K562 (cell line): ENCODE data around the gene TTC23L. TPM values are rescaled to one million over a fixed set of nuclear protein-coding genes. Genes with fewer than 3 reads are reported as not detected.

ENCODE experiments used
- ADNP ChIP-seq: fragments of 200-800 bp; sonication (Bioruptor generic); IDR thresholded peaks from 2 replicates; pipeline ENCODE4 v1.6.1; 2016; ENCODE audit warnings: missing genetic modification characterization, missing compliant biosample characterization
- ARHGAP35 ChIP-seq: fragments of 450-650 bp; IDR thresholded peaks from 2 replicates; pipeline ENCODE4 v1.6.1; 2018; ENCODE audit not compliant: partially characterized antibody
- ATF3 ChIP-seq, 2 experiments: fragments of 450-650 bp in 1 of 2; sonication (generic) in 1 of 2; formaldehyde crosslinking in 1 of 2; IDR thresholded peaks in 1 of 2; conservative IDR thresholded peaks in 1 of 2; 2 replicates each; pipeline versions ENCODE4 v1.6.1 to v1.8.1; 2016 to 2023; ENCODE audit warnings: mild to moderate bottlenecking in 2 of 2, moderate library complexity in 2 of 2, inconsistent platforms in 1 of 2, missing genetic modification reagents in 1 of 2
- ATF4 ChIP-seq: fragments of 450-650 bp; formaldehyde crosslinking; IDR thresholded peaks from 2 replicates; pipeline ENCODE4 v1.4.0; 2022; ENCODE audit warnings: mild to moderate bottlenecking, moderate library complexity
- DMBX1 ChIP-seq: fragments of 250-450 bp; sonication (Bioruptor Pico); IDR thresholded peaks from 2 replicates; pipeline ENCODE4 v1.8.0; 2022; ENCODE audit warnings: inconsistent platforms, mild to moderate bottlenecking, moderate library complexity, borderline replicate concordance
- EGR1 ChIP-seq: fragments of 450-650 bp; conservative IDR thresholded peaks from 2 replicates; pipeline ENCODE4 v1.6.1; 2017; ENCODE audit warnings: mild to moderate bottlenecking
- ETV1 ChIP-seq: fragments of 450-650 bp; conservative IDR thresholded peaks from 2 replicates; pipeline ENCODE4 v1.6.1; 2016; ENCODE audit warnings: missing genetic modification characterization, control low read depth, low read depth, missing compliant biosample characterization
- FOXJ2 ChIP-seq: fragments of 200-800 bp; sonication (Bioruptor generic); IDR thresholded peaks from 2 replicates; pipeline ENCODE4 v1.6.1; 2016; ENCODE audit warnings: missing genetic modification characterization, missing compliant biosample characterization
- HMGN3 ChIP-seq: IDR thresholded peaks from 2 replicates; pipeline ENCODE4 v1.6.1; 2011; ENCODE audit warnings: borderline replicate concordance, low read depth, mild to moderate bottlenecking, mixed read lengths, low read length; ENCODE audit not compliant: insufficient read length; ENCODE audit errors: extremely low read depth
- IRF1 ChIP-seq: sonication (generic); formaldehyde crosslinking; IDR thresholded peaks from 2 replicates; pipeline ENCODE4 v1.8.0; 2022; ENCODE audit warnings: missing genetic modification reagents, mild to moderate bottlenecking, borderline replicate concordance
- MTA1 ChIP-seq: fragments of 450-650 bp; IDR thresholded peaks from 2 replicates; pipeline ENCODE4 v1.6.1; 2017; ENCODE audit warnings: borderline replicate concordance
- NCOR1 ChIP-seq: fragments of 450-650 bp; IDR thresholded peaks from 2 replicates; pipeline ENCODE4 v1.6.1; 2016; ENCODE audit warnings: mild to moderate bottlenecking, moderate library complexity
- SRSF9 ChIP-seq: fragments of 200-400 bp; formaldehyde crosslinking; IDR thresholded peaks from 2 replicates; pipeline ENCODE4 v1.6.1; 2017; ENCODE audit warnings: low read depth, low read length, borderline replicate concordance
- TAF15 ChIP-seq: fragments of 200-400 bp; formaldehyde crosslinking; IDR thresholded peaks from 2 replicates; pipeline ENCODE4 v1.6.1; 2017; ENCODE audit warnings: mild to moderate bottlenecking, low read depth, low read length, moderate library complexity
- TCF3 ChIP-seq: sonication (generic); formaldehyde crosslinking; IDR thresholded peaks from 2 replicates; pipeline ENCODE4 v1.4.0; 2020; ENCODE audit warnings: mild to moderate bottlenecking, missing genetic modification reagents
- TFAP4 ChIP-seq: sonication (generic); formaldehyde crosslinking; IDR thresholded peaks from 2 replicates; pipeline ENCODE4 v1.8.0; 2022; ENCODE audit warnings: missing genetic modification reagents, mild to moderate bottlenecking, moderate library complexity, borderline replicate concordance
- ZFP30 ChIP-seq: fragments of 250-450 bp; sonication (Bioruptor Pico); IDR thresholded peaks from 2 replicates; pipeline ENCODE4 v1.8.0; 2022; ENCODE audit warnings: moderate library complexity, mild to moderate bottlenecking, inconsistent platforms, borderline replicate concordance
- ZNF197 ChIP-seq: fragments of 200-800 bp; sonication (Bioruptor generic); IDR thresholded peaks from 2 replicates; pipeline ENCODE4 v1.6.1; 2016; ENCODE audit warnings: low read depth, missing genetic modification characterization, missing compliant biosample characterization
- ZNF57 ChIP-seq: fragments of 450-650 bp; formaldehyde crosslinking; IDR thresholded peaks from 2 replicates; pipeline ENCODE4 v1.4.0; 2020; ENCODE audit warnings: mild to moderate bottlenecking, moderate library complexity
- polyA plus RNA-seq, 8 experiments: library from polyadenylated mRNA; depleted of rRNA in 4 of 8; stranded (reverse) in 5 of 8; unstranded in 3 of 8; fragments of >200 nt; fragmentation: Nextera tagmentation in 2 of 8; fragmentation: Illumina TruSeq in 1 of 8; extraction: Ambion mirVana in 2 of 8; extraction: Trizol in 1 of 8; gene quantifications; 2 replicates each; pipeline versions ENCODE4 v1.2.1 to v1.2.3, GENCODE V29; 2011 to 2014; ENCODE audit warnings: inconsistent platforms in 1 of 8, missing spikeins in 1 of 8
- total RNA-seq, 7 experiments: library from RNA; depleted of rRNA in 6 of 7; stranded (reverse); fragments of >200 nt in 6 of 7; fragmentation: Illumina TruSeq in 2 of 7; extraction: Trizol in 2 of 7; gene quantifications; 2 replicates each; pipeline versions ENCODE4 v1.2.1 to v1.2.3, GENCODE V29; 2011 to 2021; ENCODE audit warnings: low replicate concordance in 1 of 7
- TF ChIP-seq, protein P1 (sequence below), 2 experiments: fragments of 450-650 bp in 1 of 2; sonication (generic) in 1 of 2; formaldehyde crosslinking; conservative IDR thresholded peaks; 2 replicates each; pipeline versions ENCODE4 v1.4.0 to v1.8.1; 2020 to 2022; ENCODE audit warnings: mild to moderate bottlenecking in 1 of 2, missing genetic modification reagents in 1 of 2

The TTC23L gene
- total and polyA plus RNA-seq, 9 of the 15 experiments (the other 6 are each of a cell fraction or from before 2014, with no cell fraction given) = 0.03 to 0.32 (median 0.14) TPM; not detected in 2

- TF ChIP-seq IRF1 (CRISPR knock-in tag) (no peak), ATF4 (no peak), TAF15 (no peak), TFAP4 (CRISPR knock-in tag) (peak; percentile 85), DMBX1 (no peak), ATF3 (IDR thresholded peaks at IDR 0.05) (no peak), ATF3 (CRISPR knock-in tag; conservative IDR thresholded peaks at IDR 0.05) (no peak), EGR1 (no peak), FOXJ2 (tag) (0 out of 2 replicates have a peak, but pooled peaks have one; percentile 58), ZNF57 (CRISPR knock-in tag) (no peak), ADNP (tag) (no peak), TCF3 (CRISPR knock-in tag) (peak; percentile 22; the same call in 1 of the 2 replicates), ZNF197 (CRISPR knock-in tag) (no peak), ARHGAP35 (no peak), MTA1 (no peak), SRSF9 (no peak), HMGN3 (peak; percentile 69), NCOR1 (no peak), ZFP30 (CRISPR knock-in tag) (no peak), ETV1 (tag) (peak; percentile 87)
- TF ChIP-seq, protein P1, sequence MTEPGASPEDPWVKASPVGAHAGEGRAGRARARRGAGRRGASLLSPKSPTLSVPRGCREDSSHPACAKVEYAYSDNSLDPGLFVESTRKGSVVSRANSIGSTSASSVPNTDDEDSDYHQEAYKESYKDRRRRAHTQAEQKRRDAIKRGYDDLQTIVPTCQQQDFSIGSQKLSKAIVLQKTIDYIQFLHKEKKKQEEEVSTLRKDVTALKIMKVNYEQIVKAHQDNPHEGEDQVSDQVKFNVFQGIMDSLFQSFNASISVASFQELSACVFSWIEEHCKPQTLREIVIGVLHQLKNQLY (CRISPR knock-in tag; conservative IDR thresholded peaks at IDR 0.05) = no peak
Observed at GRCh38 chr5:34838785-34839714, at the start of gene TTC23L (continued).
